HEK293T (cell line): ENCODE data around the gene LRIG2.

Experiments
- CTCF ChIA-PET: fragments of 350-600 bp; formaldehyde crosslinking; extraction: SDS; loops from one replicate; lab custom pipeline; 2021; ENCODE audit warnings: antibody characterized with exemption, inconsistent platforms; lab: Yijun Ruan, JAX
- POLR2A ChIA-PET: fragments of 350-600 bp; formaldehyde crosslinking; extraction: SDS; loops from one replicate; lab custom pipeline; 2020; ENCODE audit warnings: antibody characterized with exemption, inconsistent platforms; lab: Yijun Ruan, JAX
- DNase-seq: peaks from one replicate; pipeline ENCODE4 v3.0.0; 2012; ENCODE audit warnings: mixed read lengths; ENCODE audit errors: extremely low spot score
- ARNT ChIP-seq: fragments of 450-650 bp; IDR thresholded peaks from 2 replicates; pipeline ENCODE4 v1.6.1; 2017; ENCODE audit warnings: mild to moderate bottlenecking
- BHLHE40 ChIP-seq: fragments of 450-650 bp; IDR thresholded peaks from 2 replicates; pipeline ENCODE4 v1.6.1; 2016; ENCODE audit warnings: mild to moderate bottlenecking, moderate library complexity, borderline replicate concordance
- CTBP1 ChIP-seq: fragments of 450-650 bp; IDR thresholded peaks from 2 replicates; pipeline ENCODE4 v1.6.1; 2016; ENCODE audit warnings: borderline replicate concordance
- ELF4 ChIP-seq: fragments of 450-650 bp; IDR thresholded peaks from 2 replicates; pipeline ENCODE4 v1.6.1; 2017; ENCODE audit warnings: antibody characterized with exemption
- FOXA1 ChIP-seq: fragments of 450-650 bp; IDR thresholded peaks from 2 replicates; pipeline ENCODE4 v1.6.1; 2016; ENCODE audit warnings: mild to moderate bottlenecking
- FOXK2 ChIP-seq: fragments of 450-650 bp; IDR thresholded peaks from 2 replicates; pipeline ENCODE4 v1.6.1; 2016; ENCODE audit warnings: mild to moderate bottlenecking
- FOXM1 ChIP-seq: fragments of 450-650 bp; IDR thresholded peaks from 2 replicates; pipeline ENCODE4 v1.6.1; 2017; ENCODE audit warnings: mild to moderate bottlenecking, borderline replicate concordance
- HDGF ChIP-seq: fragments of 450-650 bp; IDR thresholded peaks from 2 replicates; pipeline ENCODE4 v1.6.1; 2017; ENCODE audit warnings: antibody characterized with exemption, borderline replicate concordance
- L3MBTL2 ChIP-seq: fragments of 450-650 bp; conservative IDR thresholded peaks from 2 replicates; pipeline ENCODE4 v1.6.1; 2016; ENCODE audit warnings: mild to moderate bottlenecking
- LEF1 ChIP-seq: fragments of 450-650 bp; IDR thresholded peaks from 2 replicates; pipeline ENCODE4 v1.6.1; 2017; ENCODE audit warnings: mild to moderate bottlenecking, borderline replicate concordance
- NFRKB ChIP-seq: fragments of 450-650 bp; IDR thresholded peaks from 2 replicates; pipeline ENCODE4 v1.6.1; 2016; ENCODE audit warnings: mild to moderate bottlenecking, moderate library complexity
- SP1 ChIP-seq: fragments of 450-650 bp; IDR thresholded peaks from 2 replicates; pipeline ENCODE4 v1.6.1; 2017
- SUZ12 ChIP-seq: fragments of 450-650 bp; IDR thresholded peaks from 2 replicates; pipeline ENCODE4 v1.6.1; 2016; ENCODE audit warnings: mild to moderate bottlenecking
- TARDBP ChIP-seq: fragments of 450-650 bp; IDR thresholded peaks from 2 replicates; pipeline ENCODE4 v1.6.1; 2016
- ZNF384 ChIP-seq: fragments of 450-650 bp; IDR thresholded peaks from 2 replicates; pipeline ENCODE4 v1.6.1; 2016
- TF ChIP-seq, protein P1 (sequence below): fragments of 450-650 bp; IDR thresholded peaks from 2 replicates; pipeline ENCODE4 v1.6.1; 2016

Gene LRIG2

DNA sequence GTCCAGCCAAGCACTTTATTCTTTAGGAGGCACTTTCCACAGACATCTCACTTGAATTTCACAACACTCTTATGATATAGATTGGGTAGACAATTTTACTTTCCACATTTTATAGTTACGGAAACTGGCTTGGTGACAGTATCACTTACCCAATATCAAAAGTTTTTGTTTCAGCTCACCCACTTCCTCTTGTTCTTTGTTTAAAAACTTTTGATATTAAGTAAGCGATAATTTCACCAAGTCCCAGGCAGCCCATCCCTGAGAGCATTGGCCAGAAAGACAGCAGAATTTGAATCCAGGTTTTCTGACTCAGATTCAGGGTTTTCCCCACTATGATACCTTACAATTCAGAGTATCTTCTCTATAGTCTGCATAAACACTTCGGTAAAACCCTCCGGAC lies 60.0 kb downstream of the LRIG2 start:
- ChIA-PET POLR2A (no interaction called here), CTCF (no interaction called here)
- TF ChIP-seq L3MBTL2 (no peak), FOXM1 (no peak), BHLHE40 (no peak), CTBP1 (no peak), SUZ12 (no peak), HDGF (no peak), LEF1 (no peak), FOXK2 (no peak), NFRKB (no peak), ELF4 (no peak), ZNF384 (no peak), FOXA1 (no peak), SP1 (no peak), TARDBP (no peak), ARNT (no peak)
- TF ChIP-seq, protein P1, sequence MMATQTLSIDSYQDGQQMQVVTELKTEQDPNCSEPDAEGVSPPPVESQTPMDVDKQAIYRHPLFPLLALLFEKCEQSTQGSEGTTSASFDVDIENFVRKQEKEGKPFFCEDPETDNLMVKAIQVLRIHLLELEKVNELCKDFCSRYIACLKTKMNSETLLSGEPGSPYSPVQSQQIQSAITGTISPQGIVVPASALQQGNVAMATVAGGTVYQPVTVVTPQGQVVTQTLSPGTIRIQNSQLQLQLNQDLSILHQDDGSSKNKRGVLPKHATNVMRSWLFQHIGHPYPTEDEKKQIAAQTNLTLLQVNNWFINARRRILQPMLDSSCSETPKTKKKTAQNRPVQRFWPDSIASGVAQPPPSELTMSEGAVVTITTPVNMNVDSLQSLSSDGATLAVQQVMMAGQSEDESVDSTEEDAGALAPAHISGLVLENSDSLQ: no peak
- no peak for DNase-seq

DNA sequence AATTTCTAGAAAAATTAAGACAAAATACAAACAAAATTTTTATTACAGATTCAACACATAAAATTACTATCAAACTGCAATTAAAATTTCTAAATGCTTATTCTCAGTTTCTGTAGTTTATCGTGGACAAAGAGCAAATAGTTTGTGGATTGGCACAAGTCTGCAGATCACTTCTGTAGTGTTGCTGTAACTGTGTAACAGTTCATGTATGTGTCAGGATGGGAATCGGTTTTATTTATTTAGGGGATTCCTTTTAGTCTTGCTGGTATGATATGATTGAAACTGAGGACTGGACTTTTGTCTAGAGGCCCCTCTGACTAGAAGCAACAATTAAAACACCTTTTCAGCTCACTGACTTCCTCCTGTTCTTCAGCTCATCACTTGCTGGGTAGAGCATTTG lies 60.8 kb downstream of the LRIG2 start:
- TF ChIP-seq L3MBTL2: no peak
- no peak for TF ChIP-seq FOXK2
- no peak for TF ChIP-seq FOXM1
- no peak for TF ChIP-seq CTBP1
- TF ChIP-seq SUZ12: no peak
- no peak for TF ChIP-seq LEF1
- TF ChIP-seq FOXA1: no peak
- no peak for TF ChIP-seq ELF4
- no peak for TF ChIP-seq TARDBP
- TF ChIP-seq, protein P1: no peak
- TF ChIP-seq NFRKB: no peak
- no peak for TF ChIP-seq HDGF
- DNase-seq: no peak
- POLR2A ChIA-PET: no interaction called here
- CTCF ChIA-PET: no interaction called here

DNA sequence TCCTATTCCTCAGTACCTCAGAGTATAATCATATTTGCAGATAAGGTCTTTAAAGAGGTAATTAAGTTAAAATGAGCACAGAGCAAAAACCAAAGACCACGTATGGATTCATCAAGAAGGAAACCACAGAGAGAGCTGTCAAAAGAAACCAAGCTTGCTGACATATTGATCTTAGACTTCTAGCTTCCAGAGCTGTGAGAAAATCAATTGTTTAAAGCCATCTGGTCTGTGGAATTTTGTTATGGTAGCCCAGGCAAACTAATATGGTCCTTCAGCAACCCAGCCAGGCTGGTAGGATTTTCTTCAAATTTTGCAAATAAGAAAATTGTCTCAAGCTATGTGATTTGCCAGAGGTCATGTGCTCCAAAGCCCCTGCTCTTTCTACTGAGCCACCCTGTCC lies 62.5 kb downstream of the LRIG2 start:
- TF ChIP-seq ZNF384 (no peak), L3MBTL2 (no peak), ELF4 (no peak), FOXK2 (no peak)
- no peak for DNase-seq
- ChIA-PET POLR2A (no interaction called here), CTCF (interaction anchor here (0.6 kb wide), 1 partner anchor 778 kb away, joined by 3 read pairs; no protein-coding TSS in a partner anchor)

DNA sequence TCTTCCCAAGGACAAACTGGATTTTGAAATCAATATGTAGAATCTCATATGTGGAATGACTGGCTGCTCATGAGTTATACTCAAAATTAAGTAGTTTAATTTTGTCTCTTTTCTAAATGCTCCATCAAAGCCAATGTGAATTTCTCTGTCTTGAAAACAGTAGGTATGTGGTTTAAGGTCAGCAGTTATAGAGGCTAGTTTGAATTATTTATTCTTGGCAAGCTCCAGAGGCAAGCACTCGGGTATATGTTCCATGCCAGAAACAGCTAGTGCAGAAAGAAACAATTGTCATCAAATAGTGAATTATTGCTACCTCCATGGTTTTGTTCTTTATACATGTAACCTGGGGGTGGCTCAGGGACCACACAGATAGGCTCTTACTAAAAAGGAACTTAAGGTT lies 63.5 kb downstream of the LRIG2 start:
- no peak for DNase-seq
- TF ChIP-seq, protein P1: no peak
- no peak for TF ChIP-seq SP1
- no peak for TF ChIP-seq FOXA1
- TF ChIP-seq CTBP1: no peak
- ChIA-PET CTCF (no interaction called here), POLR2A (no interaction called here)

DNA sequence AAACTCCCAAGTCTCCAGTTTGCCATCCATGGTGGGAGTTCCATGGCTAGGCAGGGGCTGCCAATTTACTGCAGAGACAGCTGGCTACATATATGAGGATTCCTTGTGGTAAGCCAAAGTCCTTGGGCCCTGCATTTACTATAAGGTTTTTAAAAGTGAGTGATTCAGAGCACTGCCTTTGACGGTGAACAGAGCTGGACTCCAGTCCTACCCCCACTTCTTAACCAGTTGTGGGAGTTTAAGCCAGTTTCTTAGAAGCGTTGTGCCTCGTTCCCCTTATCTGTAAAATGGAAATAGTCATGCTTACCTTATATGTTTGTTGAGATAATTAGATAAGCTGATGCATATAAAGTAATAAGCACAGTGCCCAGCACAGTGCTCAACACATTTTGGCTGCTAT lies 64.6 kb downstream of the LRIG2 start:
- ChIA-PET CTCF (no interaction called here), POLR2A (no interaction called here)
- TF ChIP-seq SP1 (no peak), ELF4 (no peak), FOXK2 (no peak), ARNT (no peak), TARDBP (no peak), BHLHE40 (no peak), LEF1 (no peak), FOXA1 (no peak), SUZ12 (no peak), FOXM1 (no peak), CTBP1 (no peak), HDGF (no peak), NFRKB (no peak), ZNF384 (no peak), L3MBTL2 (no peak)
- TF ChIP-seq, protein P1: no peak
- no peak for DNase-seq

DNA sequence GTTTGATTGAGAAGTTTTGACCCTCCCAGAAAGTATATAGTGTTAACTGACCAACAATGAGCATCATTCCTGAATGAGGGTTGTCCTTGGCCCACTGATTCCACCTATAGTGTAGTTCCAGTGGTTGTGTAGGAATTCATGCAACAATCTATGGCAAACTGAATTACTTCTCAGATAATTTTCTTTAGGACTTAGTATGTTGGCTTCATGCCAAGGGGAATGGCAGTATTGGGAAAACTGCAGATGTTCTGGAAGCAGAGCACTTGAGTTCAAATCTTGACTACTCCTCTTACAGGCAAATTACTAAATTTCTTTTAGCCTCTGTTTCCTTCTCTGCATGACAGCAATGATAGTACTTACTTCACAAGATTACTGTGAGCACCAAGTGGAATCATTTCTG lies 65.8 kb downstream of the LRIG2 start:
- ChIA-PET POLR2A (no interaction called here), CTCF (no interaction called here)
- TF ChIP-seq L3MBTL2: no peak
- no peak for TF ChIP-seq FOXA1
- TF ChIP-seq NFRKB: no peak
- TF ChIP-seq TARDBP: no peak
- TF ChIP-seq CTBP1: no peak
- no peak for TF ChIP-seq ZNF384
- TF ChIP-seq ELF4: no peak
- no peak for TF ChIP-seq LEF1
- no peak for TF ChIP-seq ARNT
- TF ChIP-seq, protein P1: no peak
- TF ChIP-seq BHLHE40: no peak
- no peak for TF ChIP-seq SP1
- no peak for TF ChIP-seq SUZ12
- TF ChIP-seq FOXK2: no peak
- no peak for TF ChIP-seq FOXM1
- TF ChIP-seq HDGF: no peak
- no peak for DNase-seq
